AML-193 (cell line): ENCODE data around the gene CRLF1.
A peak's percentile ranks its signal among the peaks of the same experiment; 100 is the strongest.
"Not testable (repeated sequence)": the region's sequence is repeated elsewhere in the genome, so short reads cannot be mapped to it uniquely, and the experiment has no call there.

Experiments used
- DNase-seq, 2 experiments: peaks; one replicate each; lab custom pipeline; 2025; lab: John Stamatoyannopoulos, UW

The CRLF1 gene

GRCh38 chr19:18592732-18593131 lies 13.9 kb downstream of the CRLF1 start:
- DNase-seq: not testable (repeated sequence)

- no peak for DNase-seq
Measured at GRCh38 chr19:18591735-18592385, 14.7 kb downstream of the CRLF1 start.

- DNase-seq: peak; percentile 70 to 80
Measured at GRCh38 chr19:18590273-18591272, 16.0 kb downstream of the CRLF1 start.

GRCh38 chr19:18589380-18590272 lies 17.0 kb downstream of the CRLF1 start:
- peak; percentile 43 to 47 for DNase-seq

GRCh38 chr19:18588611-18589379 lies 17.8 kb downstream of the CRLF1 start, which contains the start of gene REX1BD:
Gene REX1BD, plus strand, starts transcription at chr19:18588798. Its CDS starts 4 bp downstream, at chr19:18588802.
- peak; percentile 61 to 73 for DNase-seq

GRCh38 chr19:18587962-18588610 lies 18.5 kb downstream of the CRLF1 start:
- DNase-seq: no peak

GRCh38 chr19:18587561-18587960 lies 19.0 kb downstream of the CRLF1 start:
- no peak for DNase-seq

GRCh38 chr19:18586306-18586705 lies 20.3 kb downstream of the CRLF1 start:
- peak; percentile 57 for DNase-seq

- DNase-seq: no peak
Measured at GRCh38 chr19:18580311-18580710, 26.3 kb downstream of the CRLF1 start.

- DNase-seq: no peak
Measured at GRCh38 chr19:18577365-18577914, 29.2 kb downstream of the CRLF1 start.

GRCh38 chr19:18576383-18576782 lies 30.2 kb downstream of the CRLF1 start:
- DNase-seq: no peak

- no peak for DNase-seq
Measured at GRCh38 chr19:18574691-18575291, 31.8 kb downstream of the CRLF1 start.

- DNase-seq: peak; percentile 95 to 97
Measured at GRCh38 chr19:18571564-18572344, 34.8 kb downstream of the CRLF1 start, which contains the start of gene UBA52. Gene UBA52, plus strand, starts transcription at chr19:18571857. Its CDS starts 1,444 bp downstream, at chr19:18573301.

- no peak for DNase-seq
Measured at GRCh38 chr19:18568367-18568766, 38.2 kb downstream of the CRLF1 start.

- no peak for DNase-seq
Measured at GRCh38 chr19:18566953-18567352, 39.6 kb downstream of the CRLF1 start.

- DNase-seq: no peak
Measured at GRCh38 chr19:18562086-18562485, 44.5 kb downstream of the CRLF1 start.

GRCh38 chr19:18559685-18560084 lies 46.9 kb downstream of the CRLF1 start:
- DNase-seq: no peak

- no peak for DNase-seq
Measured at GRCh38 chr19:18558604-18559003, 48.0 kb downstream of the CRLF1 start.

GRCh38 chr19:18558202-18558555 lies 48.4 kb downstream of the CRLF1 start:
- DNase-seq: no peak
